Stimulated activated CD4-positive, alpha-beta T cell treated with anti-CD3 and anti-CD28 coated beads, Interleukin-1b, Interleukin-23, amount 100 ng/mL, for 24 hours (primary cell): ENCODE data around the gene DLEC1.
"Not testable (repeated sequence)": the region's sequence is repeated elsewhere in the genome, so short reads cannot be mapped to it uniquely, and the experiment has no call there.

Experiments used
- DNase-seq, 4 experiments: peaks; one replicate each; pipeline ENCODE4 v3.0.0-alpha.2; 2020; ENCODE audit warnings: low read depth in 4 of 4, low spot score in 1 of 4

DLEC1 gene

GRCh38 chr3:38083254-38083653, 44.2 kb downstream of the DLEC1 start:
- not testable (repeated sequence) for DNase-seq

GRCh38 chr3:38083871-38084333, 44.9 kb downstream of the DLEC1 start:
- DNase-seq, result no peak

- peak in 1 of 4 experiments; percentile 4 for DNase-seq
These were observed 45.6 kb downstream of the DLEC1 start for GRCh38 chr3:38084334-38085310.

- DNase-seq, result no peak
These were observed 46.4 kb downstream of the DLEC1 start for GRCh38 chr3:38085311-38085942.

- DNase-seq, result no peak
These were observed 46.9 kb downstream of the DLEC1 start for GRCh38 chr3:38085943-38086324.

- DNase-seq, result no peak
These were observed 47.5 kb downstream of the DLEC1 start for GRCh38 chr3:38086496-38086895.

- not testable (repeated sequence) for DNase-seq
These were observed 48.3 kb downstream of the DLEC1 start for GRCh38 chr3:38087278-38087677.

- DNase-seq, result no peak
These were observed 49.4 kb downstream of the DLEC1 start for GRCh38 chr3:38088126-38089078.

- no peak for DNase-seq
These were observed 50.2 kb downstream of the DLEC1 start for GRCh38 chr3:38089163-38089562.

GRCh38 chr3:38090453-38090852, 51.4 kb downstream of the DLEC1 start:
- DNase-seq, result no peak

- no peak for DNase-seq
These were observed 56.0 kb downstream of the DLEC1 start for GRCh38 chr3:38094999-38095398.

GRCh38 chr3:38095669-38096483, 56.9 kb downstream of the DLEC1 start:
- DNase-seq, result no peak

- DNase-seq, result no peak
These were observed 58.7 kb downstream of the DLEC1 start for GRCh38 chr3:38097446-38098375.

GRCh38 chr3:38098376-38098723, 59.3 kb downstream of the DLEC1 start:
- no peak for DNase-seq

- no peak for DNase-seq
These were observed 60.5 kb downstream of the DLEC1 start for GRCh38 chr3:38099518-38099917.

- DNase-seq, result no peak
These were observed 61.5 kb downstream of the DLEC1 start for GRCh38 chr3:38100498-38100897.

- DNase-seq, result no peak
These were observed 62.9 kb downstream of the DLEC1 start for GRCh38 chr3:38101811-38102443.

GRCh38 chr3:38102444-38102814, 63.4 kb downstream of the DLEC1 start:
- DNase-seq, result no peak

- no peak for DNase-seq
These were observed 66.5 kb downstream of the DLEC1 start for GRCh38 chr3:38105525-38105924.
